ENCODE results near the gene RNASE4.

GRCh38 chr14:20698018-20698329 is 13.6 kb downstream of the RNASE4 start:
- no peak for TF ChIP-seq CTCF (IDR thresholded peaks at IDR 0.05; ENCODE audit: low read depth, low read length, poor library complexity, severe bottlenecking)
- TF ChIP-seq EZH2phosphoT487 (IDR thresholded peaks at IDR 0.05; ENCODE audit: borderline replicate concordance, low read length) = no peak
